HEK293 (cell line): ENCODE measurements around the gene FAM118B.

ENCODE experiments used
- CTCF ChIA-PET: fragments of 350-600 bp; formaldehyde crosslinking; extraction: SDS; loops from one replicate; lab custom pipeline; 2021; ENCODE audit warnings: antibody characterized with exemption; lab: Yijun Ruan, JAX
- POLR2A ChIA-PET: fragments of 300-600 bp; formaldehyde crosslinking; extraction: SDS; loops from one replicate; lab custom pipeline; 2020; ENCODE audit warnings: antibody characterized with exemption, inconsistent platforms; lab: Yijun Ruan, JAX
- H3K27ac ChIP-seq: fragments of 200-500 bp; sonication (Bioruptor generic); 2 replicates; pipeline ENCODE4 v1.5.1; 2014; ENCODE audit warnings: low read depth, low read length, control low read depth, inconsistent platforms; ENCODE audit errors: extremely low read depth
- H3K36me3 ChIP-seq, 2 experiments: fragments of 200-500 bp in 1 of 2; sonication (Bioruptor generic) in 1 of 2; 1 replicate in 1 of 2; 2 replicates in 1 of 2; pipeline ENCODE4 v1.5.1; 2014 to 2017; ENCODE audit warnings: inconsistent platforms in 2 of 2, low read length in 2 of 2; ENCODE audit not compliant: control insufficient read depth in 2 of 2, insufficient read depth in 1 of 2
- H3K4me1 ChIP-seq: fragments of 200-500 bp; sonication (Bioruptor generic); 2 replicates; pipeline ENCODE4 v1.5.1; 2014; ENCODE audit warnings: mild to moderate bottlenecking, low read length, inconsistent platforms; ENCODE audit not compliant: control insufficient read depth, insufficient read depth
- H3K4me3 ChIP-seq: 2 replicates; pipeline ENCODE4 v1.5.1; 2011; ENCODE audit warnings: low read depth, mild to moderate bottlenecking, control low read depth, low read length, moderate library complexity
- H3K9me3 ChIP-seq: fragments of 200-500 bp; sonication (Bioruptor generic); 2 replicates; pipeline ENCODE4 v1.5.1; 2014; ENCODE audit warnings: low read depth, low read length, inconsistent platforms; ENCODE audit not compliant: control insufficient read depth, insufficient read depth
- ATF2 ChIP-seq: fragments of 450-650 bp; formaldehyde crosslinking; IDR thresholded peaks from 2 replicates; pipeline ENCODE4 v1.5.1; 2016; ENCODE audit warnings: missing biosample characterization, missing genetic modification characterization, low read depth
- EGR2 ChIP-seq: fragments of 450-650 bp; formaldehyde crosslinking; IDR thresholded peaks from 2 replicates; pipeline ENCODE4 v1.5.1; 2016; ENCODE audit warnings: low read depth, missing biosample characterization, missing genetic modification characterization
- KLF10 ChIP-seq: fragments of 450-650 bp; IDR thresholded peaks from 2 replicates; pipeline ENCODE4 v1.5.1; 2018; ENCODE audit warnings: missing biosample characterization, mild to moderate bottlenecking, missing genetic modification characterization
- KLF16 ChIP-seq: fragments of 450-650 bp; formaldehyde crosslinking; IDR thresholded peaks from 2 replicates; pipeline ENCODE4 v1.5.1; 2017; ENCODE audit warnings: missing biosample characterization, missing genetic modification characterization
- OVOL3 ChIP-seq: fragments of 450-650 bp; formaldehyde crosslinking; IDR thresholded peaks from 2 replicates; pipeline ENCODE4 v1.5.1; 2016; ENCODE audit warnings: missing biosample characterization, missing genetic modification characterization
- PRDM2 ChIP-seq: fragments of 450-650 bp; formaldehyde crosslinking; IDR thresholded peaks from 2 replicates; pipeline ENCODE4 v1.5.1; 2016; ENCODE audit warnings: missing biosample characterization, missing genetic modification characterization, borderline replicate concordance
- SCRT1 ChIP-seq: fragments of 450-650 bp; formaldehyde crosslinking; IDR thresholded peaks from 2 replicates; pipeline ENCODE4 v1.5.1; 2016; ENCODE audit warnings: missing biosample characterization, missing genetic modification characterization, borderline replicate concordance
- ZBTB10 ChIP-seq: fragments of 450-650 bp; formaldehyde crosslinking; IDR thresholded peaks from 2 replicates; pipeline ENCODE4 v1.5.1; 2016; ENCODE audit warnings: missing biosample characterization, missing genetic modification characterization
- ZBTB6 ChIP-seq: fragments of 450-650 bp; formaldehyde crosslinking; IDR thresholded peaks from 2 replicates; pipeline ENCODE4 v1.5.1; 2017; ENCODE audit warnings: missing biosample characterization, missing genetic modification characterization
- ZBTB8A ChIP-seq: fragments of 450-650 bp; formaldehyde crosslinking; IDR thresholded peaks from 2 replicates; pipeline ENCODE4 v1.5.1; 2016; ENCODE audit warnings: missing biosample characterization, missing genetic modification characterization
- ZFHX2 ChIP-seq: fragments of 450-650 bp; formaldehyde crosslinking; conservative IDR thresholded peaks from 2 replicates; pipeline ENCODE4 v1.5.1; 2016; ENCODE audit warnings: missing biosample characterization, missing genetic modification characterization
- ZIC2 ChIP-seq: fragments of 450-650 bp; formaldehyde crosslinking; IDR thresholded peaks from 2 replicates; pipeline ENCODE4 v1.5.1; 2016; ENCODE audit warnings: missing biosample characterization, missing genetic modification characterization
- ZNF157 ChIP-seq: fragments of 450-650 bp; formaldehyde crosslinking; IDR thresholded peaks from 2 replicates; pipeline ENCODE4 v1.5.1; 2016; ENCODE audit warnings: missing biosample characterization, missing genetic modification characterization
- ZNF174 ChIP-seq: fragments of 450-650 bp; formaldehyde crosslinking; IDR thresholded peaks from 2 replicates; pipeline ENCODE4 v1.5.0; 2017; ENCODE audit warnings: missing biosample characterization, mild to moderate bottlenecking, missing genetic modification characterization
- ZNF416 ChIP-seq: fragments of 450-650 bp; formaldehyde crosslinking; IDR thresholded peaks from 2 replicates; pipeline ENCODE4 v1.5.1; 2016; ENCODE audit warnings: missing biosample characterization, missing genetic modification characterization
- ZNF548 ChIP-seq: fragments of 450-650 bp; formaldehyde crosslinking; IDR thresholded peaks from 2 replicates; pipeline ENCODE4 v1.5.1; 2016; ENCODE audit warnings: missing biosample characterization, missing genetic modification characterization
- ZNF596 ChIP-seq: fragments of 450-650 bp; IDR thresholded peaks from 2 replicates; pipeline ENCODE4 v1.5.0; 2018; ENCODE audit warnings: missing biosample characterization, mild to moderate bottlenecking, missing genetic modification characterization, moderate library complexity
- ZNF629 ChIP-seq: fragments of 450-650 bp; formaldehyde crosslinking; IDR thresholded peaks from 2 replicates; pipeline ENCODE4 v1.5.1; 2017; ENCODE audit warnings: missing biosample characterization, missing genetic modification characterization
- ZNF660 ChIP-seq: fragments of 450-650 bp; IDR thresholded peaks from 2 replicates; pipeline ENCODE4 v1.5.1; 2018; ENCODE audit warnings: missing biosample characterization, mild to moderate bottlenecking, missing genetic modification characterization
- ZNF792 ChIP-seq: fragments of 450-650 bp; formaldehyde crosslinking; IDR thresholded peaks from 2 replicates; pipeline ENCODE4 v1.5.1; 2016; ENCODE audit warnings: missing biosample characterization, missing genetic modification characterization

FAM118B gene

GRCh38 chr11:126190792-126191191, 20.8 kb upstream of the FAM118B start:
- ChIA-PET POLR2A (no interaction called here), CTCF (interaction anchor here (0.8 to 10.0 kb wide), 2 partner anchors 152 to 266 kb away, joined by 4 to 131 read pairs; no protein-coding TSS in a partner anchor)
- H3K36me3 ChIP-seq = peaks cover 0 to 43% of the 10 kb centered on the region in 2 experiments; a peak in 1 of 3 replicates
- TF ChIP-seq KLF16 (tag by site-specific recombination) (no peak), ZNF660 (no peak), ATF2 (tag by site-specific recombination) (no peak), ZBTB8A (no peak)
- H3K4me1 ChIP-seq = no peaks in the 10 kb centered on the region
- H3K27ac ChIP-seq = no peak overlapping the region
- no peak overlapping the region for H3K4me3 ChIP-seq
- no peaks in the 10 kb centered on the region for H3K9me3 ChIP-seq

- POLR2A ChIA-PET = no interaction called here
- H3K4me1 ChIP-seq = no peaks in the 10 kb centered on the region
- CTCF ChIA-PET = interaction anchor here (0.6 to 10.0 kb wide), 4 partner anchors 65 to 274 kb away, joined by 3 to 131 read pairs (median 3); no protein-coding TSS in a partner anchor
- H3K4me3 ChIP-seq = no peak overlapping the region
- peaks cover 0 to 49% of the 10 kb centered on the region in 2 experiments; a peak in 1 of 3 replicates for H3K36me3 ChIP-seq
- TF ChIP-seq ZNF548 (peak; percentile 30; the same call in 1 of the 2 replicates), ZNF629 (no peak)
- TF ChIP-seq, all 188 proteins: peak for 1
- Histone ChIP-seq H3K27ac (no peak overlapping the region), H3K9me3 (no peaks in the 10 kb centered on the region)
Observed at GRCh38 chr11:126191379-126192073, 20.1 kb upstream of the FAM118B start.

GRCh38 chr11:126192361-126192760, 19.2 kb upstream of the FAM118B start:
- ChIA-PET CTCF (interaction anchor here (0.6 to 10.0 kb wide), 6 partner anchors 12 to 275 kb away, joined by 3 to 131 read pairs (median 5); no protein-coding TSS in a partner anchor), POLR2A (no interaction called here)
- H3K4me3 ChIP-seq = no peak overlapping the region
- peaks cover 0 to 56% of the 10 kb centered on the region in 2 experiments; a peak in 1 of 3 replicates for H3K36me3 ChIP-seq
- no peaks in the 10 kb centered on the region for H3K4me1 ChIP-seq
- H3K27ac ChIP-seq = no peak overlapping the region
- no peaks in the 10 kb centered on the region for H3K9me3 ChIP-seq
- TF ChIP-seq ZFHX2 (no peak), ZNF174 (no peak), KLF10 (no peak), PRDM2 (no peak), EGR2 (tag by site-specific recombination) (no peak), ZBTB10 (tag by site-specific recombination) (no peak), ZBTB6 (no peak), ZIC2 (tag by site-specific recombination) (no peak), OVOL3 (tag by site-specific recombination) (no peak), ZNF596 (tag by site-specific recombination) (no peak), ZNF157 (tag by site-specific recombination) (no peak), ZNF792 (tag by site-specific recombination) (no peak), SCRT1 (tag by site-specific recombination) (no peak), ZNF416 (no peak)
